ENCODE results near the gene PABPN1L.

DNA sequence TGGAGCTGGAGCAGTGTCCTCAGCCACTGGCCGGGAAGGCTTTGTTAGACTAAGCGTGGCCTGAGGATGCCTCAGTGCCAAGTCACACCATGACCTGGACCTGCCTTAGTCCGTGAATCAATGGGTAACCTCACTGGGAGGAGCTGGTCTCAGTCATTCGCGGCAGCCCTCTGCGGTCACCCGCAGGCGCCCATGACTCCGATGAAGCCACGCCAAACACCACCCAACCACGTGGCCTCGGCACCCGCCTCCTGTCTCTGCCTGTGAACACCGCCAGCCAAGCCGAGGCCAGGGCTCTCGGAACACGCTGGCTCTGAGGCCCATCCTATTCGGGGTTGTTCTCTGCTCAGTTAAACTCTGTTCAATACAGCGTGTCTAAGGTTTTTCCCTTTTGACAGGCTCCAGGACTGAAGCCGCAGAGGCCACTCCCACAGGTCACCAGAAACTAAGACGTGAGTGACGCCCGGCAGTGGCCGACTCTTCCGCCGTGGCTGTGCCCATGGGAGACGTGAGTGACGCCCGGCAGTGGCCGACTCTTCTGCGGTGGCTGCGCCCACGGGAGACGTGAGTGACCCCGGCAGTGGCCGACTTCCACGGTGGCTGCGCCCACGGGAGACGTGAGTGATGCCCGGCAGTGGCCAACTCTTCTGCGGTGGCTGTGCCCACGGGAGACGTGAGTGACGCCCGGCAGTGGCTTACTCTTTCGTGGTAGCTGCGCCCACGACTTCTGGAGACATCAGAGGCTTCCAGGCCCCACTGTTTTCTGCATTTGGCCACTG is 16.8 kb upstream of the PABPN1L start:
- TF ChIP-seq, protein P1, sequence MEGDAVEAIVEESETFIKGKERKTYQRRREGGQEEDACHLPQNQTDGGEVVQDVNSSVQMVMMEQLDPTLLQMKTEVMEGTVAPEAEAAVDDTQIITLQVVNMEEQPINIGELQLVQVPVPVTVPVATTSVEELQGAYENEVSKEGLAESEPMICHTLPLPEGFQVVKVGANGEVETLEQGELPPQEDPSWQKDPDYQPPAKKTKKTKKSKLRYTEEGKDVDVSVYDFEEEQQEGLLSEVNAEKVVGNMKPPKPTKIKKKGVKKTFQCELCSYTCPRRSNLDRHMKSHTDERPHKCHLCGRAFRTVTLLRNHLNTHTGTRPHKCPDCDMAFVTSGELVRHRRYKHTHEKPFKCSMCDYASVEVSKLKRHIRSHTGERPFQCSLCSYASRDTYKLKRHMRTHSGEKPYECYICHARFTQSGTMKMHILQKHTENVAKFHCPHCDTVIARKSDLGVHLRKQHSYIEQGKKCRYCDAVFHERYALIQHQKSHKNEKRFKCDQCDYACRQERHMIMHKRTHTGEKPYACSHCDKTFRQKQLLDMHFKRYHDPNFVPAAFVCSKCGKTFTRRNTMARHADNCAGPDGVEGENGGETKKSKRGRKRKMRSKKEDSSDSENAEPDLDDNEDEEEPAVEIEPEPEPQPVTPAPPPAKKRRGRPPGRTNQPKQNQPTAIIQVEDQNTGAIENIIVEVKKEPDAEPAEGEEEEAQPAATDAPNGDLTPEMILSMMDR (IDR thresholded peaks at IDR 0.05; ENCODE audit: low read length): no peak
- TF ChIP-seq EZH2 (optimal IDR thresholded peaks at IDR 0.05; ENCODE audit: low read depth, low read length): no peak

All from MM.1S (cell line).